ENCODE results near the gene CDH3.

CDH3 gene

DNA sequence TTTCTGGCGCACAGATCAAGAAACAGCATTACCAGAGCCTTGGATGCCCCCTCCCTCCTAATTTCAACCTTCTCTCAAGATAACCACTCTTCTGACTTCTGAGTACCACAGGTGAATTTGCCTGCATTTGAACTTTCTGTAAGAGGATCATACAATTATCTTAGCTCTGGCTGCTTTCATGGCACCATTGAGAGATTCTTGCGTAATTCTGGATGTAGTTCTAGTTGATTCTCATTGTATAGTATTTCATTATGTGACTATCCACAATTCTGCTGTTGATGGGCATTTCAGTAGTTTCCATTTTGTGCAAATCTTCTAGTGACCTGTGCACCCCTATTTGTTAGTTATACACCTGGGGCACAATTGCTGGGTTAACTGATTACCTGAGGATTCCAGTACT, 7.5 kb downstream of the CDH3 start:
- DNase-seq, result no peak

DNA sequence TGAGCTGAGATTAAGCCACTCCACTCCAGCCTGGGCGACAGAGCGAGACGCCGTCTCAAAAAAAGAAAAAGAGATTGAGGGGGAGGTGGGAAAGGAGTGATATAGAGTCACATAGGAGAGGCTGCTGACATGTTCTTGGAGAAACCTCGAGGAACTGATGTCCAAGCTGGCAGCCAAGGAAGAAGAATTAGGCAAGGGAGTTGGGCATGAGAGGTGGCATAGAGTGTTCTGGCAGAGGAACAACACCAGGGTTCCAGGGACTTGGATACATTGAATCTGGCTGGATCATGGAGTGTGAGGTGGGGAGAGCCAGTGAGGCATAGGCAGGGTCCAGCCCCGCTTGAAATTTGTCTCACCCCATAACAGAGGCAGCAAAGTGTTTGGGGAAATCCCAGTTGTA, 10.7 kb downstream of the CDH3 start:
- DNase-seq, result no peak

DNA sequence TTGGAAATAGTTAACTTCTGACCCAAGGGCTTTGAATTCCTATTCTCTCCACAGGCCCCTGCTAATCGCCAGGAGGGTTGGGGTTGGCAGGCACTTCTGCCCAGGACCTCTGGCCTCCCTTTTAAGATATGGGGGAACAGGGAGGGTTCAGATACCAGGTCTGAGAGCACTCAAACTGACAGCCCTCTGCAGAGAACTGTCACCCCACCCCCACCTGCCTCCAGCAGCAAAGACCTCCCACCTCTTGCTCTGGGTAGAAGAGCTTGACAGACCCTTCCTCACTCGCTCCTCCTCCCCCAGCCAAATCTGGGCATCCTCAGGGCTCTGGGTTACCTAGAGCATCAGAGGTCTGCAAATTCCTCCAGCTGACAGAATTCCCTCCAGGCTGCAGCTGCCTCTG, 11.6 kb downstream of the CDH3 start:
- DNase-seq, result no peak

DNA sequence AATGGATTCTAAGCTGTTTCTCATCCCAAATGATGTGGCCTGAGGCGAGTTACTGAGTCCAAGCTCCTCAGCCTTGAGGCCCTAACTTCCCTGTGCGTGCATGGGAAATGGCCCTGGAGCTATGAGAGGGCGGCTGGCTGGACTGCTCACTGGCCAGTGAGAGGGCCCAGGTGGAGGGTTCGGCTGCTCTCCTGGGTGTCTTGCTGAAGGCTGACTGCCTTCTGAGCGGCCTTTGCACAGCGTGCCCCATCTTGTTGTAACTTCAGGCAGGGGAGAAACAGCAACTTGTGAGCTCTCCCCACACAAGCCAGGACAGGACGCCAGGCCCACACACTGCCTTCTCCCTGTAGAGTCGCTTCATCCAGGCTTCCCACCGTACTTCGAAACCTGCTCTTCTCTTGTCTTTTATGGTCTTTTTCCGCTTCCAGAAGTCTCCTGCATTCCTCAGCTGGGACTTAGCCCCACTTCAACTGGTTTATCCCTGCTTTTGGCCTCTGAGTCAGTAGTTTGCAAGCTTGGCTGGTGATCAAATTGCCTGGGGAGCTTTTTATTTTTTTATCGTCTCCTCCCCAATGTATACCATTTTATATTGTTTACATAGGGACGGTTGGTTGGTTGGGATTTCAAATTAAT, 13.3 kb downstream of the CDH3 start:
- no peak for DNase-seq

DNA sequence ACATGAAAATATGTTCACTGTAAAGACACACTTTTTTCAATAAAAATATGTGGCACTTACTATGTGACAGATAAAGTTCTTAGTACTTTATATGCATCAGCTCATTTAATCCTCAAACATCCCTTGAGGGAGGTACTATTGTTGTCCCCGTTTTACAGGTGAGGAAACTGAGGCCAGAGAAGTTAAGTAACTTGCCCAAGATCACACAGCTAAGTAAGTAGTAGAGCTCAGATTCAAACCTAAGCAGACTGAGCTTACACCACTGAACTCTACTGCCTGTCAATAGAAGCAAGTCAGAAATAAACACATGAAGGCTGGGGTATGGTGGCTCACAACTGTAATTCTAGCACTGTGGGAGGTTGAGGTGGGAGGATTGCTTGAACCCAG, 13.9 kb downstream of the CDH3 start:
- no peak for DNase-seq

DNA sequence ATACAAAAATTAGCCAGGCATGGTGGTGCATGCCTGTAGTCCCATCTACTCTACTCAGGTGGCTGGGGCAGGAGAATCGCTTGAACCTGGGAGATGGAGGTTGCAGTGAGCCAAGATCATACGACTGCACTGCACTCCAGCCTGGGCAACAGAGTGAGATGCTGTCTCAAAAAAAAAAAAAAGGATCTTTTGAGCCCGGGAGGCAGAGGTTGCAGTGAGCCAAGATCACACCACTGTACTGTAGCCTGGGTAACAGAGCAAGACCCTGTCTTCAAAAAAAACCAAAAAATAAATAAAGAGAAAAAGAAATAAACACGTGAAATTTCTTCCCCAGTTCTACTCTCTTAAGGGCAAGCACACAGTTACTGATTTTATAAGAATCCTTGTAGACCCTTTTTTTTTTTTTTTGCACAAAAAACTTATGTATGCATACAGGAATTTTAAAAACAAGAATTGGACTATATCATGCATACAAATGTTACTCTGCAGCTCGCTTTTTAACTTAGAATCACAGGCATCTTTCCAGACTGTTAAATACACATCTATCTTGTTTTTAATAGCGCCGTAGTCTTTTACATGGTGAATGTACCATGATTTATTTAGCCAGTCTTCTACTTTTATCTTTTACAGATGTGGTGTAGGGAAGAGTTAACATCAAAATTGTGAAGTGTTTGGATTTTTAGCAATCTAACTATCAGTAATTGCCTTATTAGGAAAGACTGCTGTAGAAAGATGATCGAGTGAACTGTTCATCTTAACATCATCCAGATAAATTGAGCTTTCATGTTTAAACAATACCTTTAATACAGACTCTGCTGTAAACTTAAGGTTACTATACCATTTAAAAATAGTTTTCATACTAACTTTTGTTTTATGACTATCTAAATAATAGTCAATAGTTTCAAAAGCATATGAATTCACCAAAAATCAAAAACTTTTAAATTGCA, 14.6 kb downstream of the CDH3 start:
- DNase-seq, result no peak

DNA sequence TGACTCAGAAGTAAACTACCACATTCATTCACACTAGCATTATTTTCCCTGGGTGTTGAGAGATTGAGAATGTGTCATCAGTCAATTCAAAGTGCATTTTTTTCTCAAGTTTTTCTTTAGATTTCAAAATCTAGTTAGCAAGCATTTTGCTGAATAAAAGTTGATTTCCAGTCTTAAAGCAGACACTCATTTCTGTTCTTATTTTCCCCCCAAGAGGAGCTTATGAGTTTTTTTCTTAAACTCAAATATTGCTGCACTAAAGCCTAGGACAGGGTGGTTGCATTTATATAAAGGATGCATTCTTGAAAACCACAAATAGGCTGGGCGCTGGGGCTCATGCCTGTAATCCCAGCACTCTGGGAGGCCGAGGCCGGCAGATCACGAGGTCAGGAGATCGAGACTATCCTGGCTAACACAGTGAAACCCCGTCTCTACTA, 15.3 kb downstream of the CDH3 start:
- no peak for DNase-seq

DNA sequence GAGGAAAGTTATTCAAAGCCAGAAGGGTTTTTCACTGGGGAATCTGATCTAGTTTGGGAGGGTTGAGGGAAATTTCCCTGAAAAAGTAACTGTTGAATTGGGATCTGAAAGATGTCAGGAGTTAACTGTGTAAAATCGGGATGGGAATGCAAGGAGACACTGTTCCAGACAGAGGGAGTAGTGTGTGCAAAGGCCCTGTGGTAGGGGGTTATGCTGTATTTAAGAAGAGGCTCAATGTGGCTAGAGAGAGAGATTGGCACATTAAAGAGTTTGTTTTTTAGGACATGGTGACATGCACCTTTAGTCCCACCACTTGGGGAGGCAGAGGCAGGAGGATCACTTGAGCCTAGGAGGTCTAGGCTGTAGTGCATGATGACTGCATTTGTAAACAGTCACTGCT, 16.9 kb downstream of the CDH3 start:
- DNase-seq, result no peak

DNA sequence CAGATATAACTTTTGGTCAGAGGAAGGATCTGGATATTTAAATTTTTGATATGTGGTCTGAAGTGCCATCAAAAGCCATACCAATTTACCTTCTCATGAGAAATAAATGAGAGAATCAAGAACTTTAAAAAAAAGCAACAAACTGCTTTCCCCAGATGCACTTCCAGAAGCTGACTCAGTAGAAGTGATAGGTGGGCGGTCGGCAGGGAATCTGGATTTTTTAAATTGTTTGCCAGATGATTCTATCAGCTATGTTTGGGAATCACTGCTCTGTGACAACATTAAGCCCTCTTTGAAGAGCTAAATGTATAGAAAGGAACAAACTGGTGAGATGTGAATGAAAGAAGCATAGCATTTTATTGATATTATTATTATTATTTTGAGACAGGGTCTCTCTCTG, 19.2 kb downstream of the CDH3 start:
- DNase-seq, result no peak

DNA sequence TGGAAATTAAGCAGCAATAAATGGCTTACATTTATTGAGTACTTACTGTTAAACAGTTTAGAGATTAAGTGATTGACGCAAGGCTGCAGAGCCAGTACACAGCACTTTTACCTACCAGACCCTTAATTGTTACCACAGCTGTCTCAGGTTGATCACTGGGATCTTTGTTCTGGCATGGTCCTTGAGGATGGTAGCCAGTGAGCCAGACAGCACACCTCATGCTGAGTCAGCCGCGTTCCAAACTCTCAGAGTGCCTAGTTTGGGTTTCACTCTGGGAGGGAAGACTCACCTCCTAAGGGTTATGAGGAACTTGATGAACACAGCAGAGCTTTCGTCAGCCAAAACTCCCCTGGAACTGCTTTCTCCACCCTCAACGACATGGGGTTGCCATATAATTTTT, 20.4 kb downstream of the CDH3 start:
- DNase-seq, result no peak

DNA sequence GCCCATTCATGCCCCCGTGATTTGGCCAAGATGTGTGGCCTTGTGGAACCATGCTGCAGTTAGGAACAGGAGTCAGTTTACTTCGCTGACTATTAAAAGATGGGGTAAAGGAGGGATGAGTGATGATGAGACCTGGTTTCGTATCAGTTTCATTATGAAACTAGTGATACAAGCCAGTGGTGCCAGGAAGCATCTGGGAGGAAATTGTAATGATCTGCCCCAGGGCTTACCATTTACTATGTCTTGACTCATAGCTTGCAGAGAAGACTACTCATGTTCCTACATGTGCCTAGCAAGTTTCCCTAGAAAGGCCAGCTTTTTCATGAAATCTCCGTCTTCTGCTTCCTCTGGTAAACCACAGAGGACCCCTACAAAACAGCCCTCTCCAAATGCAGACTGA, 23.2 kb downstream of the CDH3 start:
- no peak for DNase-seq

DNA sequence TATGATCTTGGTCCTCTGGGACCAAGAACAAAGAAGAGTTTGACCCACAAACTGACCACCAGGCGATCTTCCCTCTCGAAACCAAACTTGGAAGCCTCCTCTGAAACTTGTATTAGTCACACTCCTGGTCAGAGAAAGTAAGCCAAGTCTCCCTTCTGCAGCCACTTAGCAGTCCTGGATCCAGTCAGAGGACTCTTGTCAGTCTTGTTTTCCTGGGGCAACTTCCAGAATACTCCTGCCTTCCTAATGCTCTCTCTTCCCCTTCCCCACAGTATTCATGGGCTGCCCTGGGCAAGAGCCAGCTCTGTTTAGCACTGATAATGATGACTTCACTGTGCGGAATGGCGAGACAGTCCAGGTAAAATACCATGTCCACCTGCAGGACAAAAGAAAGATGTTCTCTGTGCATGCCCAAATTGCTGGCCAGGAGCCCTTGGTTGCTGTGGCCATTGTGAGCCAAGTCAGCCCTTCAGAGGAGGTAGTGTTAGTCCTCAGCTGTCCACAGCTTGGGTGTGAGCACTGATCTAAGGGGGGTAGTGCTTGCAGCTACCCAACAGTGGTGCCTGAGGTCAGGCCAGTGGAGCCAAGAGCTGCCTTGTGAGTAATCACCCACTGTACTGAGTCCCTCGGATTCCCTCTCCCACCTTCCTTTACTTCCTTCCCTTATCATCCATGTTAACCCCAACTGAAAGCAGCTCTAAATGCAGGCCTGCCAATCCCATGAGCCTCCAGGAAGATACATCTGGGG, 31.2 kb downstream of the CDH3 start:
- no peak for DNase-seq

DNA sequence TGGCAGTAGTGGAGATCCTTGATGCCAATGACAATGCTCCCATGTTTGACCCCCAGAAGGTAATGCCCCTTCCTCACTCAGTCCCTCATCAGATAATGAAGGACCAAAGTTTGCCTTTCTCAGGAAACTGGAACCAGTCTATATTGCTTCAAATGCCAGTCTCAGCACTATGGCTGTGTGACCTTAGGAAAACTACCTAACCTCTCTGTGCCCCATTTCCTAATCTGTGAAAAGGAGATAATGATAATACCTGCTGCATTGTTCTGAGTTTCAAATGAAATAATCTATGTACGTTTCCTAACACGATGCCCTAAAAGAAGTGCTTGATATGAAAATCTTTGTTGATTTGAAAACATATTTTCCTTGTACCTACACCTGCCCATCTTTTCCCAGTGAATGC, 35.9 kb downstream of the CDH3 start:
- DNase-seq, result no peak

DNA sequence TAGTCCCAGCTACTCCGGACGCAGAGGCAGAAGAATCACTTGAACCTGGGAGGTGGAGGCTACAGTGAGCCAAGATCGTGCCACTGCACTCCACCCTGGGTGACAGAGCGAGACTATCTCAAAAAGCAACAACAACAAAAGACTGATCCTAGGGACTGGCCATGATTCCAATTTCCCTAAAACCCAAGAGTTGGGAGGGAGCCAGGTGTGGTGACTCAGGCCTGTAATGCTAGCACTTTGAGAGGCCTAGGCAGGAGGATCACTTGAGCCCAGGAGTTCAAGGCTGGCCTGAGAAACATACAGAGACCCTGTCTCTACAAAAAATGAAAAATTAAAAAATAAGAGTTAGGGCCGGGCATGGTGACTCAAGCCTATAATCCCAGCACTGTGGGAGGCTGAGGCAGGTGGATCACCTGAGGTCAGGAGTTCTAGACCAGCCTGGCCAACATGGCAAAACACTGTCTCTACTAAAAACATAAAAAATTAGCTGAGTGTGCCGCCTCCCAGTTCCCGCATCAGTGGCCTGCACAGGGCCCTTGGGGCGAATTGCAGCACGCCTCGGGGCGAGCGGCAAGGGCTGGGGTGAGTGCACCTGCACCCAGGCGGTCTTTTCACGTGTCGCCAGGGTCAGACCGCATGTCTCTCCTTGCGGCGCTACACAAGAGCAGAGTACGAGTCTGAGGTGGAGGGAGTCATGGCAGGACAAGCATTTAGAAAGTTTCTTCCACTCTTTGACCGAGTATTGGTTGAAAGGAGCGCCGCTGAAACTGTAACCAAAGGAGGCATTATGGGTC, 40.8 kb downstream of the CDH3 start:
- DNase-seq, result no peak

DNA sequence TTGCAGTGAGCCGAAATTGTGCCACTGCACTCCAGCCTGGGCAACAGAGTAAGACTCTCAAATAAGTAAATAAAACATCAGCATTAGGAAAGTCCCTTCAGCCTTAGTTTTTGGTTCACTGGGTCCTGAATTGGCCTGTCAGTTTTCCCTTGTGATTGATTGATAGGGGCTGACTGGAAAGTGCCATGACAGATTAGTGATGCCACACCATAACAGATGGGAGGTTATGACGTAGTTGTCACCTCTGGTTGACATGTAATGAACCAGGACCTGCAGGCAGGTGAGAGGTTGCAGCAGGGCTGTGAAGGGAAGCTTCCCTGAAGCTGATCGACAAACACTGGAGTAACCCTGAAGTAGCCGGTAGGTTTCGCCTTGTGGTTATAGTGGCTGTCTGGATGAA, 41.8 kb downstream of the CDH3 start:
- DNase-seq, result no peak

DNA sequence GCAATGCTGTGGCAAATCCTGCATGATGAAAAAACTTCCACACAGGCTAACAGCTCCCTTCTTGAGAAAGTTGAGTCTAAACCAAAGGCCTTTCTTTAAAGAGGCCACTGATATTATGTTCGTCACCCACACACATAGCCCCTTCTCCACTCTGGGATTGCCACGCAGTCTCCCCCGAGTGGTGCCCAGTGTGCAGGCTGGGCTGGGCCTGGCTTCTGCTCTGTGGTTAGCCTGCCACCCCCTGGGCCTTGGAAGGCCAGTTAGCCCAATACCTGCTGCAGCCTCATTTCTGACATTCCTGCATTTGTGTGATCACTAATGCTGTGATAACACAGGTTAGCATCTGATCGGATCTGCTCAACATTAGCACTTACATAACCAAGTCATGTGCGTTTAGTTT, 44.8 kb downstream of the CDH3 start:
- DNase-seq, result no peak

DNA sequence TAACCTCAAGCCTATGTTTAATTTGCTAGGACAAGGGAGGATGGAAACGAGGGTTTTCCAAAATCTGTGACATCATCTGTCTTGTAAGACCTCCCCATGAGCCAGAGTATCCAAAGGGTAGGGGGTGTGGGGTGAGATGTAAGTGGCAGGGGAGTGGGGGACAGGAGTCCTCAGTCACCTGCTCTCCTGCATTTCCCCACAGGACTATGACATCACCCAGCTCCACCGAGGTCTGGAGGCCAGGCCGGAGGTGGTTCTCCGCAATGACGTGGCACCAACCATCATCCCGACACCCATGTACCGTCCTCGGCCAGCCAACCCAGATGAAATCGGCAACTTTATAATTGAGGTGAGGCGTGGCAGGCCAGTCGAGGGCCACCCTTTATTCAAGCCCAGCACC, 50.5 kb downstream of the CDH3 start:
- DNase-seq, result no peak

DNA sequence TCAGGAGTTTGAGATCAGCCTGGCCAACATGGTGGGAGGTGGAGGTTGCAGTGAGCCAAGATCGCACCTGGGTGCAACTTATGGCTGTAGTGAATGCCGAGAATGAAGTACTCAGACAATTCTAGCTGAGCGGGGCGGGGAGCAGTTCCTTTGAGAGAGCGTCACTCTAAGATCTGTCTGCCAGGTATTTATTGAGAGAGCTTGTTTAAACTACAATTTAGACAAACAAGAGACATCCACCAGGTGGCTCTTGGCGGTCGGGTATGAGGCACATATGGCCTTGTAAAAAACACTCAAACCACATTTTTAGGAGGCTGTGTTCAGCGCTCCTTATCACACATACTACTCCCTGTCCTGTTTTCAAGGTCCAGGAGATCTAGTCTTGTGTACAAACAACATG, 51.4 kb downstream of the CDH3 start:
- DNase-seq, result no peak

DNA sequence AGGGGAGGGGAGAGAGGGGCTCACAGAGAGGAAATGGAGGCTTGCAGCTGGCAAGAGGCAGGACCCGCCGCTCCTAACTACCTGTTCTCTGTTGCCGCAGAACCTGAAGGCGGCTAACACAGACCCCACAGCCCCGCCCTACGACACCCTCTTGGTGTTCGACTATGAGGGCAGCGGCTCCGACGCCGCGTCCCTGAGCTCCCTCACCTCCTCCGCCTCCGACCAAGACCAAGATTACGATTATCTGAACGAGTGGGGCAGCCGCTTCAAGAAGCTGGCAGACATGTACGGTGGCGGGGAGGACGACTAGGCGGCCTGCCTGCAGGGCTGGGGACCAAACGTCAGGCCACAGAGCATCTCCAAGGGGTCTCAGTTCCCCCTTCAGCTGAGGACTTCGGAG, 53.0 kb downstream of the CDH3 start:
- DNase-seq, result no peak

DNA sequence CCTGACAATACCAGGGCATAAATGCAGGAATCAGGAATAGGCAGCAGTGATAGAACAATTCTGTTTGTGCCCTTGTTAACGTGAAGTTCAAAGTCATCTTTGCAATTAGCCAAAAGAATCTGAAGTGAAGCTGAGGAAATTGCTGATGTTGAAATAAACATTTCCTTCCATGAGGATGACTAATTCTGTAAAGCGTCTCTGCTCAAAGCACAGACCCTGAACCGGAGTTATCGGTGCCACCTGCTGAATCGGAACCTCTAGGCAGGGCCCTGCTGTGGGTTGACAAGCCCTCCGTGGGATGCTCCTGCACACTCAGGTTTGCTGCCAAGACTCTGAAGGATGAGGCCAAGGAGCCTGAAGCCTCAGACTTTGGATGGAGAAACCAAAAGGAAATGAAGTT, 55.0 kb downstream of the CDH3 start:
- no peak for DNase-seq

DNA sequence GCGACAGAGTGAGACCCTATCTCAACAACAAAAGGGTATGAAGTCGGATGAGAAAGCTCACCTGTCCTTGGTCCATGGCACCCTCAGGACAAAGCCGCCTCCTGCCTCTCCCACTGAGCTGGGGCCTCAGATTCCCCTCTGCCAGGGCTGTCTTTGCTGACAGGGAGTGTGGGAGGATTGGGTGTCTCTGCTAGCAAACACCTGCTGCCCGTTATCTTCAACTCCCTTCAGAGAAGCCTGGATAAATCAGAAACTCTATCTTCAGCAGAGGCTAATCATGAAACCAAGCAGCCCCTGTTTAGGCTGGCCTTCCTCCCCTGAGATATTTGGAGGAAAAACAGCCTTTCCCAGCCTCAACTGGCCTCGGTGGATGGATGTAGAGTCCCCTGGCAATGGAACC, 55.7 kb downstream of the CDH3 start:
- no peak for DNase-seq

DNA sequence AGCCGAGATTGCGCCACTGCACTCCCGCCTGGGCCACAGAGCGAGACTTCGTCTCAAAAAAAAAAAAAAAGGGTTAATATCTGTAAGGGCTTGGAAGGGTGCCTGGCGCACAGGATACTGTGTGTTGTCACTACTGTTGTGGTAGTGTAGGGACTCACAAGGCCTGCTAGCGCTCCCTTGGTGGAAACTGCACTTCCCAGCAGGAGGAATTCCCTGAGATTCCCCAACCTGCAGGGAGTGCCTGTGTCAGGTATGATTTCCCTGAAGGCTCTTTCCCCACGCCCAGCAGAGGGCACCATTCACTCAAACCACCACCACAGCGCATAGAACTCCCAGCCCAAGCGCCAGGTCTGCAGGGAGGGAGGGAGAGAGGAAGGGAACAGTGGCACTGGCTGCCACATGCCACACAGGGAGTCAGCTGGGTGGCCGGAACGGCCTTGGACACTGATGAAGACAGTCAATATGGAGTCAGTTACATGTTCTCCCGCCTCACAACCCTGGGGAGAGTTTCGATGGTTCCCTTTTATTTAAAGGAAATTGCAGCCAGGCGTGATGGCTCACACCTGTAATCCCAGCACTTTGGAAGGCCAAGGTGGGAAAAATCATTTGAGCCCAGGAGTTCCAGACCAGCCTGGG, 59.2 kb downstream of the CDH3 start:
- DNase-seq, result peak; percentile 9
